AG09309 (cell line): ENCODE results near the gene MYO3B.

Experiments used
- DNase-seq: peaks from one replicate; pipeline ENCODE4 v3.0.0-alpha.2; 2010; ENCODE audit warnings: low read depth
- H3K4me3 ChIP-seq: 2 replicates; pipeline ENCODE4 v1.5.1; 2011; ENCODE audit warnings: mild to moderate bottlenecking, low read depth, low read length, moderate library complexity; ENCODE audit not compliant: control insufficient read depth
- TF ChIP-seq, protein P1 (sequence below): IDR thresholded peaks from 2 replicates; pipeline ENCODE4 v1.5.1; 2011; ENCODE audit warnings: mild to moderate bottlenecking, low read depth, low read length, inconsistent platforms; ENCODE audit not compliant: insufficient read depth, control insufficient read depth; ENCODE audit errors: missing control alignments

MYO3B gene

DNA sequence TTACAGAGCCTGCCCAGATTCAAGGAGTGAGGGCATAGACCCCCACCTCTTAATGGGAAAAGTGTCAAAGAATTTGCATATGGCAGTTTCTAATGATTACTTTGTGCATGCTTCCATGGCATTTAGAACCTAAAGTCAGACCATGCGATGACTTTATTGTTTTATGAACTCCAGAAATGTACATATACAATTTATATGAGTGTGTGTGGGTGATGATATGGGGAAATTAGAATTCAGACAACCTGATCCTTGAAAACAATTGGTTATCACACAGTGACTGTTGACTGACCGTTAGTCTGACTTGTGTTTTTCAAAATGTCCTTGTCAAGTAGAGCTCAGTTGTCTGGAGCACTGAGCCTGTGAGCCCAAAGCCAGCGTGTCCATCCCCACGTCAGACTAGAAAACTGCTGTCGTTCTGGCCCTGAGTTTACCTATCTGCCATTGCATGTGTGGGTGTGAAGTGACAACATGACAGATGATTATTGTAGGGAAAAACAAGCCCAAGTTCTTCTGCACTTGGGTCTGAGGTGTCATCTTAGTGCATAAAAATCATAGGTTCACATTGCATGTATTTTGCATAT is 128.4 kb downstream of the MYO3B start:
- TF ChIP-seq, protein P1, sequence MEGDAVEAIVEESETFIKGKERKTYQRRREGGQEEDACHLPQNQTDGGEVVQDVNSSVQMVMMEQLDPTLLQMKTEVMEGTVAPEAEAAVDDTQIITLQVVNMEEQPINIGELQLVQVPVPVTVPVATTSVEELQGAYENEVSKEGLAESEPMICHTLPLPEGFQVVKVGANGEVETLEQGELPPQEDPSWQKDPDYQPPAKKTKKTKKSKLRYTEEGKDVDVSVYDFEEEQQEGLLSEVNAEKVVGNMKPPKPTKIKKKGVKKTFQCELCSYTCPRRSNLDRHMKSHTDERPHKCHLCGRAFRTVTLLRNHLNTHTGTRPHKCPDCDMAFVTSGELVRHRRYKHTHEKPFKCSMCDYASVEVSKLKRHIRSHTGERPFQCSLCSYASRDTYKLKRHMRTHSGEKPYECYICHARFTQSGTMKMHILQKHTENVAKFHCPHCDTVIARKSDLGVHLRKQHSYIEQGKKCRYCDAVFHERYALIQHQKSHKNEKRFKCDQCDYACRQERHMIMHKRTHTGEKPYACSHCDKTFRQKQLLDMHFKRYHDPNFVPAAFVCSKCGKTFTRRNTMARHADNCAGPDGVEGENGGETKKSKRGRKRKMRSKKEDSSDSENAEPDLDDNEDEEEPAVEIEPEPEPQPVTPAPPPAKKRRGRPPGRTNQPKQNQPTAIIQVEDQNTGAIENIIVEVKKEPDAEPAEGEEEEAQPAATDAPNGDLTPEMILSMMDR, result no peak
- DNase-seq, result no peak
- no peak overlapping the region for H3K4me3 ChIP-seq

DNA sequence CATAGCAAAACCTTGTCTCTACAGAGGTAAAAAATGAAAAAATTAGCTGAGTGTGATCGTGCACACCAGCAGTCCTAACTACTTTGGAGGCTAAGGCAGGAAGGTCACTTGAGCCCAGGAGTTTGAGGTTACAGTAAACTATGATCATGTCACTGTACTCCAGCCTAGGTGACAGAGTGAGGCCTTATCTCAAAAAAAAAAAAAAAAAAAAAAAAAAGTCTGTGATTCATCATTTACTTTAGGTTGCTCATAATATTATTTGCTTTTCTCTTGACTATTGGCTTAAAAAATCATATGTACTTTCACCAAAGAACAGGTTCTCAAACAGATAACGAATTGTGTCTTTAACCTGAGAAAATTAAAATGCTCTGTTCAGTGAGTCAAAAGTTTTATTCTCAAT is 129.1 kb downstream of the MYO3B start:
- no peak for DNase-seq
- TF ChIP-seq, protein P1, result no peak
- no peak overlapping the region for H3K4me3 ChIP-seq

DNA sequence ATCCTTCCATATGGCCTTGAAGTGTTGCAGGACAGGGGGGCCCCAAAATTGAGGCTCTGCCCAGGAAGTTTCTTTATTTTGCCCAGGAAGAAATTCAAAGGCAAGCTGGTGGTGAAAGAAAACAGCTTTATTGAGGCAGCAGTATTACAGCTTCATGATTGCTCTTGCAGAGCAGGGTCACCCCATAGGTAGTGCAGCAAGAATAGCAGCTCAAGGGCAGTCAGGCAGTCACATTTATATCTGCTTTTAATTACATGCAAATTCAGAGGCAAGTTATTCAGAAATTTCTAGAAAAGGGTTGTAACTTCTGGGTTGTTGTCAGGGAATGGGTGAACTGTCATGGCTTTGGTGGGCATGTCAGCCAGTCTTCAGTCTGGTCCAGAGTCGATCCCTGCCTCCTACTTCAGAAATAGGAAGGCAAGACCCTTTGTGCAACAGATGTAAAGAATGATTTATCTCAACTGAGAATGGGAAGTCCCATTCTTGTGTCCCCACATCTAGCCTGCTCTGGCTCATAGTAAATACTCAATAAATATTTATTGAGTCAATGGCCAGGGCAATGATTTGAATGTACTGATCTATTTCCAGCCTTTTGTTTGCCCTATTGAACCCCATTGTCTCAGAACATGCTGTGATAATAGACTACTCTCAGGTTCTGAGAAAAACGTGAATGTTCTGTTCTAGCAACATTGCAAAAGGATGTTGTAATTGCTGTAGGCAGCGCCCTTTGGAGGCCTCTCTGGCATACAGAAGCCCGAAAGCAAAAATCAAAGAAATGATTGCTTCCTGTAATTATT is 129.8 kb downstream of the MYO3B start:
- TF ChIP-seq, protein P1, result no peak
- no peak overlapping the region for H3K4me3 ChIP-seq
- DNase-seq, result no peak

DNA sequence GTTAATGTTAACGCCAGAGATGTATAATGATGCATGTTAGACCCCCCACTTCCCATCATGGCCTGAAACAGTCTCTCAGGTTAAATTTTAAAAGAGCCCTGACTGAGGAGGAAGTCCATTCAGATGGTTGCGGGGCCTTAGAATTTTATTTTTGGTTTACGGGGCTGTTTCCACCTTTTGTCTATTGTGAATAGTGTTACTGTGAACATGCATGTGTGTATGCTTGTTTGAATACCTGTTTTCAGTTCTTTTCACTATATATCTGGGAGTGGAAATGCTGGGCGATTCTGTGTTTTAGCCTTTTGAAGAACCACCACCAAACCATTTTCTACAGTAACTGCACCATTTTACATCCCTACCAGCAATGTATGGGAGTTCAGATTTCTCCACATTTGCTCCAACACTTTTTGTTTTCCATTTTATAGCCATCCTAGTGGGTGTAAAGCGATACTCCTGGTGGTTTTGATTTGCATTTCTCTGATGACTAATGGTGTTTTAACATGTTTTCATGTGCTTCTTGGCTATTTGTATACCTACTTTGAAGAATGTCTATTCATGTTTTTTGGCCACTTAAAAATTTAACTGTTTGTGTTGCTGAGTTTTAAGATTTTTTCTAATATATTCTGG is 133.0 kb downstream of the MYO3B start:
- TF ChIP-seq, protein P1, result no peak
- no peak overlapping the region for H3K4me3 ChIP-seq
- no peak for DNase-seq

DNA sequence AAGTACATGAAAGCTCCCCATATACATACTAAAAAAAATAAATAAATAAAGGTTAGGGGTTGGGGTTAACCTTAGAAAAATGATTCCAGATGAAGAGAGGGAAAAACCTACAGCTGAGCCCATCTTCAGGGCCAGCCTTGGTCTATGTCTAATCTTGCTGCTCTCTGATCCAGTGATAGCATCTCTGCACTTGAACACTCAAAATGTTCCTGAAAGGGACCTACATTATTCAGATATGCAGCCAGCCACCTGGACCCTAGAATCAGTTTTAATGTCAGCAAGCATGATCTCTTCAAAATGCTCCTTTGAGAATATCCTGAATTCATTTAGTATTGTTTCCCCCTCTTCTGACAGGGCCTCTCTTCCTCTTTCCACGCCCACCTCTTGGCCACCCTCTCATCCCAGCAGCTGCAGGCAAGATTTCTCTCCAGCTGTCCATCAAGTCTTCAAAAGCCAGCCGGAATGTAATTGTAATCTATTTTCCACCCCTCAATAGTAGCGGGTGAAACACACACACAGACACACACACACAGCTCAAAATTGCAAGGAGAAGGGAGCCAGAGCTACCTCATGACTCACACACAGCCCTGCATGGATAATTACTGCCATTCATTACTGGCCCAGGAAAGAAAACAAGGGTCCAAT is 135.5 kb downstream of the MYO3B start:
- DNase-seq, result no peak
- TF ChIP-seq, protein P1, result no peak

DNA sequence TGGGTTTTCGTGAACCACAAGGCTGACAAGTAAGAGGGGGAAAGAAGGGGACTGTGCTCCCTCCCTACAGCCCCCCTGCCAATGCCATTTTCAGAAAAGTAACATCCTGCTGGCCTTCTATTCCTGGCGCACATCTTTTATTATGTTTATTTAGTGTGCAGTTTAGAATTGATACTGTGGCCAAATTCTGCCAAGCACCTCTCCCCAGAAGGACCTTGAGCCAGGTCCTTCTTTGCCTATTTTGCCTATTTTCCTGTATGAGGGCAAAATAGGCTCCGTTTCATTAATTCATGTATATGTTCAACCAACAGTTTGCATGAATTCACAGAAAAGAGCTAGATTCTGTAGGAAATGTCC is 136.0 kb downstream of the MYO3B start:
- TF ChIP-seq, protein P1, result no peak
- H3K4me3 ChIP-seq, result no peak overlapping the region
- no peak for DNase-seq

More for the DNA sequence above, 135.5 kb downstream of the MYO3B start:
- no peak overlapping the region for H3K4me3 ChIP-seq
